ENCODE results near the gene RFFL. TPM values are rescaled to one million over a fixed set of nuclear protein-coding genes. Genes with fewer than 3 reads are reported as not detected.
A peak's percentile ranks its signal among the peaks of the same experiment; 100 is the strongest.
"Not testable (repeated sequence)": the region's sequence is repeated elsewhere in the genome, so short reads cannot be mapped to it uniquely, and the experiment has no call there.

The RFFL gene
- total and polyA plus RNA-seq, 2 donors from 2014 or later, result 15.7 to 29.0 TPM

GRCh38 chr17:35097776-35098175 is 34.3 kb upstream of the RFFL start:
- no peak overlapping the region for H3K27ac ChIP-seq (ENCODE audit: low read depth in 2 of 2, low read length in 2 of 2)
- FAIRE-seq (no peak), DNase-seq (peak in 1 of 5 donors; percentile 22)
- no peak for TF ChIP-seq CTCF (IDR thresholded peaks at IDR 0.05; ENCODE audit: borderline replicate concordance, extremely low read depth, insufficient read depth)
- no peak overlapping the region for H3K4me3 ChIP-seq (ENCODE audit: low read length in 3 of 3)
- H3K4me1 ChIP-seq (ENCODE audit: control insufficient read depth in 2 of 3, insufficient read depth in 2 of 3, low read depth in 1 of 3, low read length in 3 of 3), result no peaks in the 10 kb centered on the region
- H3K27me3 ChIP-seq (ENCODE audit: control insufficient read depth, insufficient read depth, low read length), result no peaks in the 10 kb centered on the region
- no peak overlapping the region for H3K9ac ChIP-seq (ENCODE audit: low read length in 3 of 3)
- intact Hi-C loops (cut with DNase I), result loop anchor here (10.0 kb wide), 1 partner anchor 543 kb away; no protein-coding TSS in a partner anchor
- H3K36me3 ChIP-seq (ENCODE audit: control insufficient read depth in 2 of 3, insufficient read depth in 3 of 3, low read length in 3 of 3), result peaks cover 0 to 10% (median 0%) of the 10 kb centered on the region in 3 donors
- no peaks in the 10 kb centered on the region for H3K9me3 ChIP-seq (ENCODE audit: control insufficient read depth in 2 of 3, insufficient read depth in 1 of 3, low read length in 3 of 3)

GRCh38 chr17:35095741-35096140 is 32.2 kb upstream of the RFFL start:
- FAIRE-seq (no peak), DNase-seq (no peak)
- intact Hi-C loops (cut with DNase I), result loop anchor here (10.0 kb wide), 1 partner anchor 541 kb away; no protein-coding TSS in a partner anchor
- H3K4me1 ChIP-seq (ENCODE audit: control insufficient read depth in 2 of 3, insufficient read depth in 2 of 3, low read depth in 1 of 3, low read length in 3 of 3), result no peaks in the 10 kb centered on the region
- H3K9ac ChIP-seq (ENCODE audit: low read length in 3 of 3), result no peak overlapping the region
- no peaks in the 10 kb centered on the region for H3K27me3 ChIP-seq (ENCODE audit: control insufficient read depth, insufficient read depth, low read length)
- no peaks in the 10 kb centered on the region for H3K9me3 ChIP-seq (ENCODE audit: control insufficient read depth in 2 of 3, insufficient read depth in 1 of 3, low read length in 3 of 3)
- H3K27ac ChIP-seq (ENCODE audit: low read depth in 2 of 2, low read length in 2 of 2), result no peak overlapping the region
- no peak overlapping the region for H3K4me3 ChIP-seq (ENCODE audit: low read length in 3 of 3)
- peaks cover 0 to 6% (median 0%) of the 10 kb centered on the region in 3 donors for H3K36me3 ChIP-seq (ENCODE audit: control insufficient read depth in 2 of 3, insufficient read depth in 3 of 3, low read length in 3 of 3)
- TF ChIP-seq CTCF (IDR thresholded peaks at IDR 0.05; ENCODE audit: borderline replicate concordance, extremely low read depth, insufficient read depth), result no peak

- no peak overlapping the region for H3K9ac ChIP-seq (ENCODE audit: low read length in 3 of 3)
- no peak for DNase-seq
- peaks cover 0 to 6% (median 0%) of the 10 kb centered on the region in 3 donors for H3K36me3 ChIP-seq (ENCODE audit: control insufficient read depth in 2 of 3, insufficient read depth in 3 of 3, low read length in 3 of 3)
- no peak for TF ChIP-seq CTCF (IDR thresholded peaks at IDR 0.05; ENCODE audit: borderline replicate concordance, extremely low read depth, insufficient read depth)
- no peak for FAIRE-seq
- no peak overlapping the region for H3K4me3 ChIP-seq (ENCODE audit: low read length in 3 of 3)
- intact Hi-C loops (cut with DNase I), result loop anchor here (10.0 kb wide), 1 partner anchor 540 kb away; no protein-coding TSS in a partner anchor
- no peak overlapping the region for H3K27ac ChIP-seq (ENCODE audit: low read depth in 2 of 2, low read length in 2 of 2)
- peaks cover 0 to under 1% (median 0%) of the 10 kb centered on the region in 3 donors for H3K4me1 ChIP-seq (ENCODE audit: control insufficient read depth in 2 of 3, insufficient read depth in 2 of 3, low read depth in 1 of 3, low read length in 3 of 3)
- no peaks in the 10 kb centered on the region for H3K27me3 ChIP-seq (ENCODE audit: control insufficient read depth, insufficient read depth, low read length)
- H3K9me3 ChIP-seq (ENCODE audit: control insufficient read depth in 2 of 3, insufficient read depth in 1 of 3, low read length in 3 of 3), result no peaks in the 10 kb centered on the region
These were observed 31.4 kb upstream of the RFFL start for GRCh38 chr17:35094902-35095301.

GRCh38 chr17:35090707-35091106 is 27.2 kb upstream of the RFFL start:
- H3K27ac ChIP-seq (ENCODE audit: low read depth in 2 of 2, low read length in 2 of 2); H3K4me3 ChIP-seq (ENCODE audit: low read length in 3 of 3); H3K27me3 ChIP-seq (ENCODE audit: control insufficient read depth, insufficient read depth, low read length); H3K36me3 ChIP-seq (ENCODE audit: control insufficient read depth in 2 of 3, insufficient read depth in 3 of 3, low read length in 3 of 3); H3K9ac ChIP-seq (ENCODE audit: low read length in 3 of 3); DNase-seq; H3K9me3 ChIP-seq (ENCODE audit: control insufficient read depth in 2 of 3, insufficient read depth in 1 of 3, low read length in 3 of 3); H3K4me1 ChIP-seq (ENCODE audit: control insufficient read depth in 2 of 3, insufficient read depth in 2 of 3, low read depth in 1 of 3, low read length in 3 of 3); FAIRE-seq: not testable (repeated sequence)
- intact Hi-C loops (cut with DNase I), result loop anchor here (10.0 kb wide), 1 partner anchor 536 kb away; no protein-coding TSS in a partner anchor
